GM18858 (cell line): ENCODE results near the gene PIGN.
"Not testable (repeated sequence)": the region's sequence is repeated elsewhere in the genome, so short reads cannot be mapped to it uniquely, and the experiment has no call there.

ENCODE experiments used
- ATAC-seq: cut with Tn5 transposase; IDR thresholded peaks from one replicate; pipeline ENCODE4 v1.9.1; 2021; ENCODE audit not compliant: unreplicated experiment

The PIGN gene

GRCh38 chr18:62064361-62064760 is 122.5 kb downstream of the PIGN start:
- ATAC-seq: no peak

GRCh38 chr18:62061821-62062478 is 124.9 kb downstream of the PIGN start:
- no peak for ATAC-seq

DNA sequence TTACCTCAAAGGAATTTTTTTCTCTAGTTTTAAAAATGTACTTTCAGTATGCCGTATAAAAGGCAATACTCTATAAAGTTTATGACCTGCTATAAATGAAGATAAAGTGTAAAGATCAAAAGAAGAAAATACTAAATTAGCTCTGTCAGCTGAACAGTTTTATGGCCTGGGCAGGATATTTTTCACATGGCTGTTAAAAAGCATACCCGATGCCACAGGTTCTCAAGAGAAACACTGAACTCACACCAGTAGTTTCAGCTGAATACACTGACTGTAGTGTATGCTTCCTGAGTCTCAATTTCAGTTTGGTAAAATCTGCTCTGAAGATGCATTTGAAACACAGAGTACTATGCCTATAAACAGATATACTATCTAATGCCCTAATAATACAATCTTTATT is 126.0 kb downstream of the PIGN start:
- ATAC-seq: no peak

DNA sequence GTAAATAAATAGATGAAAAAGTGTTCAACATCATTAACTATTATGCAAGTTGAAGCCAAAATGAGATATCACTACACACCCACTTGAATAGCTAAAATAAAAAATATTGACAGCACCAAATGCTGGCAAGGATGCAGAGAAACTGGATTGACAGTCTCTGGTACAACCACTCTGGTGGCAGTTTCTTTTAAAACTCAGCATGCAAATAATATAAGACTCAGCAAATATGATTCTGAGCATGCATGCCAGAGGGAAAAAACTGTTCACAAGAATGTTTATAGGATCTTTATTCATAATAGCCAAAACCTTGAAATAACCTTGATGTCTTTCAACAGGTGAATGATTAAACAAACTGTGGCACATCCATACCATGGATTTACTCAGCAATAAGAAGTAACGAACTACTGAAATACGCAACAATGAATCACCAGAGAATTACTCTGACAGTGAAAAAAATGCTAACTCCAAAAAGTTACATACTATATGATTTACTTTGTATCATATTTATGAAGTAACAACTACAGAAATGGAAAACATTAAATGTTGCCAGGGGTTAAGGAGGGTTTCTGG is 131.8 kb downstream of the PIGN start:
- no peak for ATAC-seq

GRCh38 chr18:62048279-62048678 is 138.6 kb downstream of the PIGN start:
- ATAC-seq: no peak

DNA sequence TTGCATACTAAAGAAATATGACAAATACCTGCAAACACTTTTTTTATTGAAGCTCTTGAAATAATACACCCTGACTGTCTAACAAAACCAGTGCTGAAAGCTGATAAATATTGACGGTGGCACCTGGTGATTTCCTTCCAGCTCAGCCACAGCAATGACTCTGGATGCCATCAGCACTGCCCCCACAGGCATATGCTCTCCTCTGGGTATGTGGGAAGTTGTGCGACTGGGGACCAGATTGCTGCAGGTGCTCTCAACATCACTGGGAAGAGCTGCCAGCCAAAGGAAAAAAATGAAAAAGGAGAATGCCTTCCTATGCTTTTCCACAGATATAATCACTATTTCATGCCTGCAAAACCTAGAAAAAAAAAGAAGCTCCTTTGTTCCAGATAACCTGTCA is 141.5 kb downstream of the PIGN start:
- no peak for ATAC-seq

DNA sequence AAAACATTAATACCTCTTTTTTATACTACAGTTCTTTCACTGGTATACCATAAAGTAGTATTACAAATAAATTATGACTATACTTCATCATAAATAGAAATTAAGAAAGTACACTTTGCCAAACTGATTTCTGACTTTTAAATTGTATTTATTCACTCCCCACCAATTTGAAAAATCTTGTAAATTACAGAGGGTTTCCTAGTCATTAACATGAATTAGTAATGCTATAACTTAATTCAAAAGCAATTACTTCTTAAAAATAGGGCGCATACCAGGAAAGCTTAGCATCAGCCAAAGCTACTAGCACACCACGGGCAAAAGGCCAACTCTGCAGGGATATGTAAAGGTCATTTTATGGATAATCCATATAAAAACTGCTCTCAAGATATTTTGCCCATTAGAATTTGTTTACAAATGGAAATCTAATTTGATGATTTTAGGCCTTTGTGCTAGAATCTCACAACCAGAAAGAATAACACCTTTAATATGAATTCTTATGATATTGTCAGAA is 142.3 kb downstream of the PIGN start:
- no peak for ATAC-seq

DNA sequence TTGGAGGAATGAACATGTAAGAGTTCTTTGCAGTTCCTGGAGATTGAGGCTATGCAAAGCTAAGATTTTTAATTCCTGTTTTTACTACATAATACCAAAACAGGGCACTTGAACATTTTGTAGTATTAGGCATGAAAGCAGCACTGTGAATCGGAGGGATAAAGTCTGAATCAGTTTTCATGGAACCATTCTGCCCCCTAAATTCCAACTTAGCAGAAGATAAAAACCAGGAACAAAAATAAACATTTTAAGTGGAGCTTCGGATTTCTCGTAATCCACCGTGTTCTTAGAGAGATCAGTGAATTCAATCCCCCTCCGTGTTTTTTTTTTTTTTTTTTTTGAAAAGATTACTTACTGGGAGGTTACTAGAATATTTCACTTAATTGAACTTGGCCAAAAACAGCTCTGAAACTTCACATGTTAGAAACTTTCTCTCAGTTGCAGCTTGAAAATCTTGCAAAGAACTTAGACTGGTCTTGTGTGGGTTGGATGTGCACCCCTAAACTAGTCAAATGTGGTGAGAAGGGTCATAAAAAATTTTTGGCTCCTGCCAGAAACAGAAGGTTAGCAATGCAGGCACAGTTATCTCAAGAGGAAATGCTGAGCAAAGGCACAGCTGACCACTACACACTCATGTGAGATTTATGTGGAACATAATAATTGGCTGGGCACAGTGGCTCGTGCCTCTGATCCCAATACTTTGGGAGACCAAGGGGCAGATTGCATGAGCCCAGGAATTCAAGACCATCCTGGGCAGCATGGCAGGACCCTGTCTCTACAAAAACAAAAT is 148.7 kb downstream of the PIGN start:
- no peak for ATAC-seq

- no peak for ATAC-seq
Measured at GRCh38 chr18:62037012-62037742, 149.7 kb downstream of the PIGN start.

- not testable (repeated sequence) for ATAC-seq
Measured at GRCh38 chr18:62034286-62034685, 152.6 kb downstream of the PIGN start.

DNA sequence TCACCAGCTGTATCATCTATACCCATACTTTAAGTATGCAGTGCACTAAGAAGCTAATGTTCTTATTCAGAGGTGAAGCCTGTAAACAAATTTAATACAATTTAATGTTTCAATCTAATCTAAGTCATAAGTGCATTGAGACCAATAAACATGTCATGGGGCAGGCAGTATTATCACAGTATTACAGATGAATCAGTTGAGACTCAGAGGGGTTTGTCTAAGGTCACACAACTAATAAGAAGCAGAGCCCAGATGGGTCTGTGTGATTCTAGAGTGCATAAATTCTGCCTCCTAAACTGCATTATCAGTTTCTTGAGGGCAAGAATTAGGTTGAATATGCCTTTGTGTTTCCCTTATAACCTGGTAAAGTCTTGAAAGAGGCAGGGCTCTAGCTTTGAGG is 153.1 kb downstream of the PIGN start:
- ATAC-seq: no peak

GRCh38 chr18:62033207-62033606 is 153.6 kb downstream of the PIGN start:
- ATAC-seq: no peak

- ATAC-seq: no peak
Measured at GRCh38 chr18:62030091-62030985, 156.5 kb downstream of the PIGN start.

DNA sequence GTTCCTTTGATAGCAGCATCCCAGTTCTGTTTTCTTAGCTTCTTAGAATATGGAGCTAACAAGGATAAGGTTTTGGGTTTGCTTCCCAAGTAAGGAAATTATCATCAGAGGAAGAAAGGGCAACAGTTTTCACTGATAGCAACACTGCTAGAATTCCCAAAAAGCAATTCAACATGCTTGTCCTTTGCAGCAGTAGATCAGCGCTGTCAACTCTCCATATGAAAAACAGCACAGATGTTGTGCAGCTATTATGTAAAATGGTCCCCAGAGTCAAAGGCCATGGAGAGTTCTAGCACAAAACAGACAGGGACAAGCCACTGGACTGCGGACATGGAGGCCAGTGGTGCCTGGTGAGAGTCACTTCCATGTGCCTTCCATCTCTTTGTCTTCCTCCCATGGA is 158.1 kb downstream of the PIGN start:
- no peak for ATAC-seq

DNA sequence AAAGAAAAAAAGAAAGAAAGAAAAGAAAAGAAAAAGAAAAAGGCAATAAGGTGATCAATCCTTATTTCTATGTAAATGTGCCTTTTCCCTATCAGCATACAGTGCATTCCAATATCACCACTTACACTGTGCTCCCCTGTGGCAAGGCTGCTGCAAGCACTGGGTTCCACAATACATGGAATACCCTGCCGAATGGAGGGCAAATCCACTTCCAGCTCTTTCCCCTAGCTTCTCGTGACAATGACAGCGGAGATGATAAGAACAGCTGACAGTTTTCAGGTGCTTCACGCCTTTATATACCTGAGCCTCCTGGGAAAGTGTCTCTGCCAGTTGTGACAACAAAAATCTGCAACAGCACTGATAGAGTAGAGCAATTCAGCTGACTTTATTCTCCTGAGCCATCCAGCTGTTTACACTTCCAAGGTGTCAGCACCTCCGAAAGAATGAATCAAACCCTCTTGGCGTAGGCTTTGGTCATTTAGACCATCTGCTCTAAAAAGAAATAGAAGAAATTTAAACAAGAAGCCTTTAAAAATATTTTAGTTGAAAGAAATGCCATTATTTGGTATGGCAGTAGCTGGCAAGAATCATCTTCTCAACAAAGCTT is 158.8 kb downstream of the PIGN start:
- no peak for ATAC-seq

DNA sequence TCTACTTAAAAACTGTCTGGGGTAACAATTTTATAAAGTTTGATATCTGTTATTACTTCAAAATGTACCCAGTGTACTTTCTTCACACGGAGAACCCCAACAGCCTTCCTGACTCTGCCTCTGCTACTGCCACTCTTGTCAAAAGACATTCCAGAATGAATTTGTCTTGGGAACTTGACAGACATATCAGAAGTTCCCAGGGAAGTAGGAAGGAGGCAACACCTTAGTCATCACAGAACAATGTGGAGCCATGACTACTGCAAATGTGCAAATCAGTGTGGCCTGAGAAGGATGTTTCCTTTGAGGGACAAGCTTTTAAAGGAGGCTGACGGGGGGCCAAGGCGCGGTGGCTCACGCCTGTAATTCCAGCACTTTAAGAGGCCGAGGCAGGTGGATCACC is 160.3 kb downstream of the PIGN start:
- ATAC-seq: no peak

GRCh38 chr18:62024983-62025382 is 161.9 kb downstream of the PIGN start:
- ATAC-seq: no peak

DNA sequence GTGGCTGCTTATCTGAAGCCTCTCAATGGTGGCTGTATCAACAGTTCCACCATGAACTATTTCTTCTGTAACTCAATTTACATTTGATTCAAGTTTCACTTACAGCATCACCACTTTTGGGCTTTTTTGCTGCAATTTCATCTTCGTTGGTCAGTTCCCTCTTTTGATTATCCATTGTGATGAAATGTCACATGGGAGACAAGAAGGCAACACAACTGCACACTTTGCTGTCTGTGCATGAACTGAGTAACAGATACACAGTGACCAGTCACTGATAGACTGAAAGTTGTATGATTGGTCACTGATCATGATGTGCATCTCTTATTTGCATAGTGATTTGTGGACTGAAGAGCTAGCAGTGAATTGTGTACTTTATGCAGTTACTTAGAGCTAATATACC is 163.3 kb downstream of the PIGN start:
- ATAC-seq: no peak

- no peak for ATAC-seq
Measured at GRCh38 chr18:62018759-62019041, 168.2 kb downstream of the PIGN start.

GRCh38 chr18:62018034-62018758 is 168.7 kb downstream of the PIGN start:
- no peak for ATAC-seq
